Keratinocyte (primary cell): Measurements from ENCODE around the gene AMIGO1.

Experiments used
- CTCF ChIP-seq, 3 experiments: IDR thresholded peaks in 1 of 3; conservative IDR thresholded peaks in 1 of 3; optimal IDR thresholded peaks in 1 of 3; 2 replicates in 2 of 3; 3 replicates in 1 of 3; pipeline versions ENCODE3 to v1.5.1; 2011; ENCODE audit warnings: low read length in 3 of 3, mild to moderate bottlenecking in 3 of 3, moderate library complexity in 2 of 3, control low read depth in 1 of 3, inconsistent platforms in 1 of 3; ENCODE audit not compliant: insufficient read depth in 2 of 3; ENCODE audit errors: extremely low read depth in 1 of 3
- EZH2 ChIP-seq: IDR thresholded peaks from one replicate; pipeline ENCODE4 v1.6.1; 2012; ENCODE audit warnings: inconsistent platforms, mild to moderate bottlenecking, low read length, moderate library complexity

GRCh38 chr1:109454497-109455133, 54.9 kb downstream of the AMIGO1 start:
- no peak for TF ChIP-seq CTCF (optimal IDR thresholded peaks at IDR 0.05 in 1 of 3, IDR thresholded peaks at IDR 0.05 in 1 of 3, conservative IDR thresholded peaks at IDR 0.05 in 1 of 3; ENCODE audit: extremely low read depth in 1 of 3, insufficient read depth in 2 of 3, low read length in 3 of 3)
- no peak for TF ChIP-seq EZH2
